ENCODE results near the gene SLC25A51.

DNA sequence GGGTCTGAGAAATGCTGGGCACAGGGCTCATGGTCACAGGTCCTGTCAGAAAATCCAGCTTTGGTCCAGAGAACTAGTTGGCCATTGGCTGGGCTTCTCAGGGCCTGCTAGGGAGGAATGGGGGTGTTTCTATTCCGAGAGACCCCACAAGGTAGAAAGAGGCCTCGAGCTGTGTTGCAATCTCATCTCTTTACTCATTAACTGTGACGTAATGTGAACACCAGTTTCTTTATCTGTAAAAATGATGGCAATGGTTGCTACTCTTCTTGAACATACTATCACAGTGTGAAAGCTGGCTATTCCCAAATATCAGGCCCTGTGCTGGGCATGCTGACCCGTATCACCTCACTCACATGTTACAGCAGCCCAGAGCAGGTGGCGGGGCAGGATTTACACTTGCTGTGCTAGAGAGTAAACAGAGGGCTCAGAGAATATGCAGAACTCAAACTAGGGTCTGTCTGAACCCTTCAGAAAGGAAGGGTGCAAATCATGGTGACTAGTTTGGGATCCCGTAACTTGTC is 35.7 kb upstream of the SLC25A51 start:
- no peak for TF ChIP-seq CTCF (IDR thresholded peaks at IDR 0.05)
- TF ChIP-seq EP300 (IDR thresholded peaks at IDR 0.05): no peak

All from upper lobe of left lung (tissue), 4 donors.